ENCODE data around the gene PLCH2. TPM values are rescaled to one million over a fixed set of nuclear protein-coding genes. Genes with fewer than 3 reads are reported as not detected.
A peak's percentile ranks its signal among the peaks of the same experiment; 100 is the strongest.

Gene PLCH2
- total and polyA plus RNA-seq, 10 of the 15 experiments (the other 5 are each of a cell fraction or from before 2014, with no cell fraction given): 0.03 to 0.73 (median 0.24) TPM; not detected in 3

DNA sequence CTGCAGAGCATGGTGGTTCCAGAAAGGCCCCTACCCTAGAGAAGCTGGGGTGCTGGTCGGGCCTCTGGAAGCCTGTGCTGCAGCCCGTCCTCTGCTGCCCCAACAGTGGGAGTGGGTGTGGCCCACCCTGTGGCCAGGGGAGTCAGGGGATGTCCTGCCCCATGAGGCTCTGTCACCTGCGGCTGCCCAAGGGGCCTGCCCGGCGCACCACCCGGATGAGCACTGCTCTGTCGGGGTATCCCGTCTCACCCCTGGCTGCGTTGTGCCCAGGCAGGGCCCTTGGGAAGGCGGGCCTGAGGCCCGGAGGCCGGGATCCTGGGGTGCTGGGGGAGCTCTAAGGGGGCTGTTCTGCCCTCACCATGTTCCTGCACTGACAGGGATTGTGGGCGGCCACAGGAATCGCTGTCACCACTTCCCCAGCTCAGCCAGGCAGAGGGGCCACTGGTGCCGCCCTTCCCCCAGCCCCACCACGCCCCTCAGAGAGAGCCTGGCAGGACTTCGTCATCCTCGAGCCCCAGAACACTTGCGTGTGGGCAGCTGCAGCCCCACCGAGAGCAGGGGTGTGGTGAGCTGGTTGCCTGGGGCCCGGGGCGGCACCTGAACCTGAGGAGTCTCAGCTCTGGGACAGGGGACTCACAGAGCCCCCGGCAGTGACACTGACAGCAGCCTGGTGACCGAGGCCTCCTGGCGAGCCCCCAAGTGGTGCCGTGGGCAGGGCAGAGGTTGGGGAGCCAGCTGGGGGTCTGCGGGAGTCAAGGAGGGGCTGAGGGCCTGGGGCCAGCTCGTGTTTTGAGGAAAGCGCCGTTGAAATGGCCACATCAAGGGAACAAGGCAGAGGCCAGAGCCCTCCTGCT lies 30.1 kb downstream of the PLCH2 start:
- no peaks in the 10 kb centered on the region; the same call in 1 of the 2 replicates for H4K20me1 ChIP-seq (ENCODE audit: control insufficient read depth, insufficient read depth)
- TF ChIP-seq POLR2A (IDR thresholded peaks at IDR 0.05; ENCODE audit: low read depth, low read length) (peak; percentile 54; the same call in 1 of the 2 replicates), GABPA (IDR thresholded peaks at IDR 0.05; ENCODE audit: low read depth) (no peak)
- WGBS (ENCODE audit: insufficient coverage, insufficient replicate concordance, low lambda C conversion rate, missing lambda C conversion rate): 62% methylated on average over 28 of the region's 30 CpGs
- ChIA-PET POLR2A (no interaction called here), RAD21 (ENCODE audit: unreplicated experiment) (no interaction called here), SMC1A (ENCODE audit: uncharacterized antibody, unreplicated experiment) (no interaction called here), CTCF (interaction anchor here (0.9 kb wide), 1 partner anchor 18 kb away, joined by 3 read pairs; no protein-coding TSS in a partner anchor)
- no peaks in the 10 kb centered on the region for H3K27me3 ChIP-seq (replicated peaks in 1 of 2; ENCODE audit: control insufficient read depth in 2 of 2, insufficient read depth in 2 of 2, low read length in 1 of 2)
- BruUV-seq (replicated peaks): no TSS peak
- in situ Hi-C loops (cut with MboI) (no loop called here), intact Hi-C loops (cut with micrococcal nuclease; ENCODE audit: unreplicated experiment) (no loop called here)
- DNase-seq (ENCODE audit: low read depth, low spot score): no peak
- no peaks in the 10 kb centered on the region for H3K79me2 ChIP-seq (ENCODE audit: control insufficient read depth, insufficient read depth, low read length)
- ATAC-seq: no peak; the same call in 2 of the 3 replicates
- H2AFZ ChIP-seq (ENCODE audit: control insufficient read depth, low read depth, low read length): no peak overlapping the region
- H3K4me1 ChIP-seq (ENCODE audit: control insufficient read depth, insufficient read depth, low read length): no peaks in the 10 kb centered on the region
- FAIRE-seq: no peak
- no peak overlapping the region for H3K9ac ChIP-seq (ENCODE audit: control insufficient read depth, insufficient read depth, low read length)
- H3K27ac ChIP-seq (ENCODE audit: control insufficient read depth, insufficient read depth): no peak overlapping the region
- no peaks in the 10 kb centered on the region for H3K9me3 ChIP-seq (replicated peaks; ENCODE audit: control insufficient read depth, insufficient read depth, low read length)
- peaks cover 2 to 20% of the 10 kb centered on the region in 2 experiments for H3K36me3 ChIP-seq (ENCODE audit: control insufficient read depth in 2 of 2, insufficient read depth in 2 of 2, low read length in 1 of 2)
- no peak overlapping the region for H3K4me3 ChIP-seq
- H3K4me2 ChIP-seq (ENCODE audit: control insufficient read depth, insufficient read depth): no peak overlapping the region

DNA sequence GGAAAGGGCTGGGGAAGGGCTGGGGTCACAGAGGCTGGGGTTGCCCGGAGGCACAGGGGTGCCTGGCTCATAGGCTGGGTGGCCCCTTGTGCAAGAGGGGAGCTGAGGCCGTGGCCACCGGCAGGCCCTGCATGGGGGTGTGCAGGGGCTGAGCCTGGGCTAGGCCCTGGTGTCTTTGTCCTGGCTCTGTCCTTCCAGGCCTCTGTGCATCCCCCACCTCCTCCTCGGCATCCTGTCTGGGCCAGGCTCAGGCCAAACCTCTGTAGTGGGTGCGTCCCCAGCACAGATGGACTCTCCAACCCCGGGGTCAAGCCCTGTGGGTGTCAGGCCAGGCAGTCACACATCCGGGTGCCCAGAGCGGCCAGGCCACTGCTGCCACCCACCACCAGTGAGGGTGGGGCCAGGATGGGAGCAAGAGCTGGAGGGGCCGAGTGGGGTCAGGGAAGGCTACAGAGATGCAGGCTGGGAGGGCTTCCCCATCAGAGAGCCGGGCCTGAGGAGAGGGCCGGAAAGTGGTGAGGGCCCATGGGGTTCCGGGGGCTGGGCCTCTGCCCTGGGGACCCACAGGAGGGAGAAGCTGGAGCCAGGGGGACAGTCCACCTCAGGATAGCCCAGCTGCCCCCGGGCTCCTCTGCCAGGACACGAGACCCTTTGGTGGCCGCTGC lies 30.9 kb downstream of the PLCH2 start:
- ATAC-seq: peak; percentile 10
- Histone ChIP-seq H4K20me1 (ENCODE audit: control insufficient read depth, insufficient read depth) (no peaks in the 10 kb centered on the region; the same call in 1 of the 2 replicates), H3K4me3 (no peak overlapping the region), H3K27me3 (replicated peaks in 1 of 2; ENCODE audit: control insufficient read depth in 2 of 2, insufficient read depth in 2 of 2, low read length in 1 of 2) (no peaks in the 10 kb centered on the region), H2AFZ (ENCODE audit: control insufficient read depth, low read depth, low read length) (no peak overlapping the region), H3K9me3 (replicated peaks; ENCODE audit: control insufficient read depth, insufficient read depth, low read length) (no peaks in the 10 kb centered on the region), H3K9ac (ENCODE audit: control insufficient read depth, insufficient read depth, low read length) (no peak overlapping the region), H3K79me2 (ENCODE audit: control insufficient read depth, insufficient read depth, low read length) (no peaks in the 10 kb centered on the region), H3K27ac (ENCODE audit: control insufficient read depth, insufficient read depth) (no peak overlapping the region), H3K4me1 (ENCODE audit: control insufficient read depth, insufficient read depth, low read length) (no peaks in the 10 kb centered on the region), H3K36me3 (ENCODE audit: control insufficient read depth in 2 of 2, insufficient read depth in 2 of 2, low read length in 1 of 2) (peaks cover 2 to 25% of the 10 kb centered on the region in 2 experiments), H3K4me2 (ENCODE audit: control insufficient read depth, insufficient read depth) (no peak overlapping the region)
- ChIA-PET POLR2A (no interaction called here), RAD21 (ENCODE audit: unreplicated experiment) (no interaction called here), CTCF (no interaction called here), SMC1A (ENCODE audit: uncharacterized antibody, unreplicated experiment) (no interaction called here)
- TF ChIP-seq FOXM1 (IDR thresholded peaks at IDR 0.05; ENCODE audit: low read depth, low read length) (no peak), POLR2A (IDR thresholded peaks at IDR 0.05; ENCODE audit: low read depth, low read length) (peak; percentile 41; the same call in 1 of the 2 replicates), CEBPZ (IDR thresholded peaks at IDR 0.05; ENCODE audit: low read depth, low read length) (no peak), TCF7 (IDR thresholded peaks at IDR 0.05; ENCODE audit: borderline replicate concordance) (no peak), TBL1XR1 (IDR thresholded peaks at IDR 0.05; ENCODE audit: low read depth, low read length) (no peak), CHD1 (IDR thresholded peaks at IDR 0.05; ENCODE audit: low read depth, low read length) (no peak)
- WGBS (ENCODE audit: insufficient coverage, insufficient replicate concordance, low lambda C conversion rate, missing lambda C conversion rate): 93% methylated on average over 10 of the region's 15 CpGs
- no TSS peak for BruUV-seq (replicated peaks)
- DNase-seq (ENCODE audit: low read depth, low spot score): no peak
- in situ Hi-C loops (cut with MboI) (no loop called here), intact Hi-C loops (cut with micrococcal nuclease; ENCODE audit: unreplicated experiment) (no loop called here)
- no peak for FAIRE-seq

Measured in GM12878 (cell line).